SKM-1 (cell line): ENCODE data around the gene ZNF23.

Experiments used
- DNase-seq: peaks from one replicate; lab custom pipeline; 2025; ENCODE audit not compliant: unreplicated experiment; lab: John Stamatoyannopoulos, UW

ZNF23 gene

DNA sequence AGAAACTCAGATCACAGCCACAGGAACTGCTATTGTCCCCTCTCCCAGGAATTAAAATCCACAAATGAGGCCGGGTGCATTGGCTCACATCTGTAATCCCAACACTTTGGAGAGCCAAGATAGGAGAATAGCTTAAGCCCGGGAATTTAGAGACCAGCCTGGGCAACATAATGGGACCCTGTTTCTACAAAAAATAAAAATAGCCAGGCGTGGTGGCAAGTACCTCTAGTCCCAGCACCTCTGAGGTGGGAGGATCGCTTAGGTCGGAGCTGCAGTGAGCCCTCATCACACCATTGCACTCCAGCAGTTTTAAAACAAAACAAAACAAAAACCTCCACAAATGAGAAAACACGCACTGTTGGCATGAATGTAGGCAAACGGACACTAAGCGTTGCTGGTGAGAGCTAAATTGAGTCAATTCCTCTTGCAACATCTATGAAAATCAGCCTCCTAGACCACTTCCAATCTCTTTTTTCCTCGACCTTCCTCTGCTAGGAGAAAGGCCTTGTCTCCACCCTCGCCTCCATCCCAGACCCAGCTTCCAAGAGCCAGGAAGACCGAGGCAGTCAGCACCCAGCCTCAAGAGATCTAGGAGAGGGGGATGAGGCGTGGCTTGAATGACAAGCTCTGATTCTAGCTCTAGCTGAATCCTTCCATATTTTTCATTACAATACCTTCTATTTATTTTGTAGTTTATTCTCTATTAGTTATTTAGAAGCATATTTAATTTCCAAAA, 35.0 kb downstream of the ZNF23 start:
- no peak for DNase-seq

- DNase-seq = no peak
Observed at GRCh38 chr16:71426069-71426879, 35.8 kb downstream of the ZNF23 start.

GRCh38 chr16:71425746-71426068, 36.3 kb downstream of the ZNF23 start:
- DNase-seq = no peak

DNA sequence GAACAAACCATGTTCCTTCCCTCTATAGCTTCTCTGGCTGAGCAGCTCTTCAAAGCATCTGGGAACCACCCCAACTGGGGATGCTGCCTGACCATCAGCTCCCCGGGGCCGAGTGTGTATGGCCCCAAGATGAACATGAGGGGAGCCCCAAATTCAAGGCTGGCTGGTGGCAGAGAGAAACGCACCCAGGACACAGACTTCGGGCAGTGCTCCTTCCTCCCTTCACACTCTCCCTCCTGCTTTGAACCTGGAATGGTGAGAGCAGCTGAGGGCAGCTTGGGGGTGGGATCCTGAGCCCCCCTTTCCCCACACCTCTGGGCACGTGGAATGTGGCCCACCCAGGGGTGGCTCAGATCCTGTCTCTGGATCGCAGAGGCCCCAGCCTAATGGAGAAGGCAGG, 37.4 kb downstream of the ZNF23 start:
- DNase-seq = no peak

DNA sequence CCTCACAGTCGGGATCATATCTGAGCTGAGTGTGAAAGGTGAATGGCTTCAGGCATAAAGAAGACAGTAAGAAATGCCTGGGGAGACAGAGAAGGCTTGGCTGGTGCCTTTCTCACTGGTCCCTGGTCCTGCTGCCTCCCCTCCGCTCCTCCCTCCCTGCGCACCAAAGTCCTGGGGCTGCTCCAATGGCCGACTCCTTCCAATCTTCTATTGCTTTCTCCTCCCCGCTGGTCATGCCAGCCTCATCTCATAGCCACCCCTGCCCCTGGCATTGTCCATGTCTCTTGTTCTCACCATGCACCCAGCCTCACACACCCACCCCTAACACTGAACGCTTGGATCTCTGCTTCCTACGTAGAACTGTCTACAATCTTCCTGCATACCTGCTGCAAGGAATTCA, 38.2 kb downstream of the ZNF23 start:
- DNase-seq = no peak

DNA sequence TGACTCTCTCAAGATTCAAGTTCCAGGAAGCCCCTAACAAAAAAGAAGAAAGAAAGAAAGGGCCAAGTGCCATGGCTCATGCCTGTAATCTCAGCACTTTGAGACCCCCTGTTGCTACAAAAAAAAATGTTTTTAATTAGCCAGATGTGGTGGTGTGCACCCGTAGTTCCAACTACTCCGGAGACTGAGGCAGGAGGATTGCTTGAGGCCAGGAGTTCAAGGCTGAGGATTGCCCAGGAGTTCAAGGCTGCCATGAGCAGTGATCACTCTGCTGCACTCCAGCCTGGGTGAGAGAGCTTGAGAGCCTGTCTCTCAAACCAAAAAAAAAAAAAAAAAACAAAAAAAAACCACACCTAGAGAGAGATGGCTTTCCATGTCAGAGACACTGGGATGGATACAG, 39.0 kb downstream of the ZNF23 start:
- no peak for DNase-seq

DNA sequence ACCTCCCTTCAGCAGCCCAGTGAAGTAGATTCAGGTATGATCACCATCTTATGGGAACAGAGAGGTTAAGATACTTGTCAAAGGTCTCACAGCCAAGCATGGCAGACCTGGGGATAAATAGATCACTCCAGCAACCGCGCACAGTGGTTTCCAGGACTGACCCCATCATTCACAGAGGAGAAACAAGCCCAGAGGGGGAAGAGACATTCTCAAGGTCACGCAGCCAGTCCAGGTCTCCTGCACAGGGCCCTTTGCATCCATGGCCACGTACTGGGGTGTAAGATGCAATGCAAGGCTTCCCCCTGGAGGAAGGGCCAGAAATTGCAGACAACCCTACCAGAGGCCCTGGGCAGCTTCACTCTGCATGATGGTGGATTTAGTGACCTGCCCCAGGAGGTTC, 40.1 kb downstream of the ZNF23 start:
- DNase-seq = no peak

GRCh38 chr16:71414038-71414437, 48.0 kb downstream of the ZNF23 start:
- DNase-seq = no peak

DNA sequence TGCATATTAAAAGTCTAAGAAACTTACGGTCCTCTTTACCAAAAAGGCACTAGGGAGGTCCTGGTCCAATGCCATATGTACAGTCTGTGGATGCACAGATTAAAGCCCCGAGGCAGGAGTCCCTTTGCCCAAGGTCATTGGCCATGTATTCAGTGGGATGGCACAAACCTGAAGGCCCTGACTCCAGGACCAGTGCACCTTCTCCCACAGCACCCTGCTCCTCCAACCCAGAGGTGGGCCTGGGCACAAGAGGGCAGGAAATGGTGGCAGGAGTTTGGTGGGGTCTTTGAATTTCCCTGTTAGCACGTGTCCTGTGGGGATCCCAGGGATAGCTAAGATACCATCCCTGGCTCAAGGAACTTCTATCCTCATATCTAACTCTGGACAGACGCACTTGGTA, 48.7 kb downstream of the ZNF23 start:
- DNase-seq = no peak

DNA sequence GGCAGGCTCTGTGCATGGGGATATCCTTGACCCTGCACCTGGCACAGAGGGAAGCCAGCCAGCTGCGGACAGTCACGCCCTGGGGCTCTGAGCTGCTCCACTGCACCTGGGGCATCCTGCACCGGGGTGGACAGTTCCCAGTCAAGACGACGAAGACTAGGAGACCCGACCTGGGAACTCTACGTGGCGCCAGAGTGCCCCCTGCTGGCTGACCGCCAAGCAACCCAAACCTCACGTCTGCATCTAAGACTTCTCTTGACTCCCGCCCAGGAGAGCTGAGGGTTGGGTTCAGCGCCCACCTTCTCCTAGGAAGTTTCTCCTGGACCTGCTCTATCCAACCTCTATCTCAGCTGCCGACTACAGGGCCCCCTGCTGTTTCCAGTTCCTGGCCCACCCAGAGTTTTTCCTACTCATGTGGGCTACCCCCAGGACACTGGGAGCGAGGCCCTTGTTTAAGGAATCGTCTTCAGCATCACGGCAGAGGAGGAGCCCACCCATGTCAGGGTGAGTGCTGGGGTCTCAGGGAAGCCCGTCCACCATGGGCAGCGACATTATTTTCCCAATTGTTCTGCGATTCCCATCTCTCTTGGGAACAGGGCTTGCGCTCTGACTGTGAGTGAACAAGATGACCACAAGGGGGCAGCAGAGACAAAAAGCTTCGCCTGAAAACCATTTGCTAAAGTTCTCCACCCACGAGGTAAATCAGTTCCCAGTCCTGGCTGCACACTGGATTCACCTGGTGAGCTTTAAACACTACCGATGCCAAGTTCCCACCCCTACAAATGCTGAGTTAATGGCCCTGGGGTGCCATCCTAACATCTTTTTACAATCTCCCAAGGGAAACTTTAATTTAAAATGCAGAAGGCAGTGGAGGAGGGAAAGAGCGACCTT, 49.5 kb downstream of the ZNF23 start:
- DNase-seq = peak; percentile 32

DNA sequence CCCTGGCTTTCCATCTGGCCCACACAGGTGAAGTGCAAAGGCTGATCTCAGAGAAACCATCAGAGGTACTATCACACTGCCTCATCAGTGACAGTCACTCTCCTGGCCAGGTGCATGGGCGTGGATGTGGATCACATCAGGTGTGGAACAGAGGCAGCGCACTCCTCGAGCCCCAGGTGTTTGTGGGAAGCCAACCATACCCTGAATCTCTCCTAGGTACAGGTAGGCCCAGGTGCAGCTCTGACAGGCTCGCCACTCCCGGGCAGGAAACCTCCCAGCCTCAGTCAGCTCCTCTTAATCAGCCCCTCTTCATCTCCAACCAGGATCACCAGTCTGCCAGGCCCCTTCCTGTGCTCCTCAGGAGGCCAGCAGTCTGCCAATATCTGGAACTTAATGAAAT, 51.9 kb downstream of the ZNF23 start:
- no peak for DNase-seq

- DNase-seq = no peak
Observed at GRCh38 chr16:71409011-71409775, 52.9 kb downstream of the ZNF23 start.

GRCh38 chr16:71408536-71408935, 53.5 kb downstream of the ZNF23 start:
- no peak for DNase-seq

DNA sequence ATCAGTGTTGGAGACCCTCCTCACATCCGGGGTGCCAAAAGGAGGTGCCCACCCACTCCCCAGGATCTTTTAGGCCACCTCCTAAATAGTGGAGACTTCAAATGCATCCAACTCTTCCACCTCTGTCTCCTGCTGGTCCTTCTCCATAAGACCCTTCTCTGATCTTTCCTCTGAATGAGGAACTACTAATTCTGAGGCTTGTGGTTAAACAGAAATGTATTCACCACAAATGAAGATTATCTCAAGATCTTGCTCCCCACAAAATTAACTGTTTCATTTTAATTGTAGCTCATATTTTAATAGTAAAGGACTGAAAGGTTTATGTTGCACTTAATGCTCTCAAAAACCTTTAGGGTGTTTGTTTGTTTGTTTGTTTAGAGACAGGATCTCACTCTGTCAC, 54.3 kb downstream of the ZNF23 start:
- no peak for DNase-seq

- no peak for DNase-seq
Observed at GRCh38 chr16:71406724-71407123, 55.3 kb downstream of the ZNF23 start.

- no peak for DNase-seq
Observed at GRCh38 chr16:71406316-71406715, 55.7 kb downstream of the ZNF23 start.

DNA sequence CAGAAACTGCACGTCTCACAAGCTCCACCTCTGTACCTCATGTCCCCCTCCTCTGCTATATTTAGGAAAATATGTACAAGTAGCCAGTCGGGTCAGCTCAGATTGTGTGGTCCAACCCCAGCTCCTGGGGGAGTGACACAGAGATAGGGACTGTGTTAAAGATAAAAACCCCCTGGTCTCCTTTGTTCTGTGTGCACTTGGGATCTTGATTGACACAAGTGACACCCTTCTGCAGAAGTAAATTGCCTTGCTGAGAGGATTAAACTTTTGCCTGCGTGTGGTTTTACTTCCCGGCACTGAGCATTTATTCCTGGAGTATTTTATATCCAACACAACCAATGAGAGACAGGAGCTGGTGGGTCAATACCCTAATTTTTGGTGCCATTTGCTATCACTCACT, 57.7 kb downstream of the ZNF23 start:
- no peak for DNase-seq

GRCh38 chr16:71402674-71403073, 59.4 kb downstream of the ZNF23 start:
- DNase-seq = no peak

- no peak for DNase-seq
Observed at GRCh38 chr16:71402007-71402406, 60.0 kb downstream of the ZNF23 start.

- no peak for DNase-seq
Observed at GRCh38 chr16:71399801-71400563, 62.1 kb downstream of the ZNF23 start.
